Adrenal gland (tissue), 5 donors: ENCODE measurements around the gene SBF1.

Experiments
- CTCF ChIP-seq, 6 experiments: fragments of 450-650 bp in 4 of 6; fragments of 200-600 bp in 2 of 6; sonication (generic) in 1 of 6; IDR thresholded peaks; 1 replicate in 5 of 6; 2 replicates in 1 of 6; pipeline versions ENCODE4 v1.5.1 to v1.8.0; 2016 to 2021; ENCODE audit warnings: antibody characterized with exemption in 6 of 6, mild to moderate bottlenecking in 2 of 6, moderate library complexity in 1 of 6
- POLR2A ChIP-seq, 2 donors: fragments of 450-650 bp; IDR thresholded peaks; one replicate each; pipeline ENCODE4 v1.6.1; 2017; ENCODE audit warnings: antibody characterized with exemption in 2 of 2, mild to moderate bottlenecking in 2 of 2, moderate library complexity in 1 of 2
- donor health status: DM: no; HTN: no; CAD: no.

DNA sequence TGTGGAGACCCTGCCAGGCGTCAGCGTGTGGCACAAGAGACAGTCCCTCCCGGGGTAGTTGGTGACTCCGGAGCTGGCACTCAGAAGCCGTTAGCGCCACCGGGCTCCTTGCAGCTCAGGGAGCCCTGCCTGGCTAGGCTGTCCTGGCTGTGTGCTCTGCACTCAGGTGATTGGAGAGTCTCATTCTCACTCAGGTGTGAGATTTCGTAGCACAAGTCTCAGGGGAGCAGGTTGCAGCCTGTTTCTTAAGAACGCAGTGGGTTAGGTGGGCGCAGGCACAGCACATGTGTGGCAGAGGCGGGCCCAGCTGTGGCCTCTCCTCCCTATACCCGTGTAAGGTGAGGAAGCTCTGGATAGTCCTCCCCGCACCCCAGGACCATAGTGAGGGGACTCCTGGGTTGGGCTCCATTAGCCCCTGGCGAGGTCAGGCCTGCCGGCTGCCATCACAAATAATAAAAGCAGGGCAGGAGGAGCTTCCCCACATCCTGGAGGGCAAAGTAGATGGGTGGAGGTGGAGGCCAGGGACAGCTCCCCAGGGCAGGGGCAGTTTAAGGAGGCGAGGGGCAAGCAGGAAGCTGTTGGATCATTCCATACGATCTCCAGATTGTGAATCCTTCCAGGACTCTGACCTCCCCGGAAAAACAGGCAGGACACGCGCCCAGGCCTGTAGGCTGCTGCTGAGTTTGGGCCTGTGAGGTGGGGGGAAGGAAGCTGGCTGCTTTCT, 39.4 kb downstream of the SBF1 start:
- TF ChIP-seq POLR2A (IDR thresholded peaks at IDR 0.05) (no peak), CTCF (IDR thresholded peaks at IDR 0.05) (no peak)
